DMS53 treated with DMSO at 0.1 percent for 48 hours (cell line): ENCODE measurements around the gene PTPA.
"Not testable (repeated sequence)": the region's sequence is repeated elsewhere in the genome, so short reads cannot be mapped to it uniquely, and the experiment has no call there.

ENCODE experiments used
- DNase-seq: peaks from one replicate; lab custom pipeline; 2025; ENCODE audit not compliant: unreplicated experiment; lab: John Stamatoyannopoulos, UW

The PTPA gene

DNA sequence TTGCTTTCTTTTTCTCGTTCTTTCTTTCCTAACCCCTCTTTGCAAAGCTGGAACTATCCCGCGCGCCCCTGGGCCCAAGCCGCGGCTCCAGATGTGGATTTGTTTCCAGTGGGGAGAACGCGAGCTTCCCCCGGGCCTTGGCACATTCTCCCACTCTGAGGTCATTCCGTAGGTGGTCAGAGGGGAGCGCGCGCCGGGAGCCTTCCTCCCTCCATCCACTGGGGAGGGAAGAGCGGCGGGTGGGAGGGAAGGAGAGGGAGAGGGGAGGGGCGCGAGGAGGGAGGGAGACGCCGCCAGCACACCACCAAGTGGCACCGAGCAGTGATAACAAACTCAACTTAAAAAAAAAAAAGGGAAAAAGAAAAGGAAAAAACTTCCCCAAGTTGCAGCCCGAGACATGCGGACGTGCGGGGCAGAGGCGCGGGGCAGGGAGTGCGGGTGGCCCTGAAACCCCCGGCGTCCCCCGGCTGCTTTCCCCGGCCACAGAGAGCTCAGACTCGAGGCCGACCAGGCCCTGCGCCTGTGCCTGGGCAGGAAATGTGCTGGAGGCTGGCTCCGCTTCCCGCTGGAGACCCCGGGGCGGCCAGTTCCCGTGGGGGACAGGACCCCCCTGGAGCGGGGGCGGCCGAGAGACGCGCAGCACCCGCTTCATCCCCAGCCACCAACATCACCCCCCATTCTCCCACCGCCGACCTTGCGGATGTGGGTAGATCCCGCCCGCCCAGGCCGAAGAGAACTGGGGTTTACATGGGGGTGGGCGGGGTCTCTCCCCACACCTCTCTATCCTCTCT is 63.7 kb downstream of the PTPA start:
- peak; percentile 55 for DNase-seq

DNA sequence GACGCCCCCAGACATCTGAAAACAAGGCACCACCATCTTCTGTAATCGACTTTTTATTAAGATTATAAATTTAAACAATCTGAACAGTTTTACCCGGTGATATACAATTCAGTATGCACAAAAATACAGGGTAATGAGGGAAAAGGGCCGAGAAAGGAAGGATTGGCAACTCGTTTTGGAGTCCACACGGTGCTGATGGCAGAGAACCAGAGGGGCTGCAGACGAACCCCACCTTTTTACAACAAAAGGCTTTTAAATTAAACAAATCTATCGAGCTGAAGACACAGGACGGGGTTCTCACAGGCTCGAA is 64.3 kb downstream of the PTPA start:
- no peak for DNase-seq

DNA sequence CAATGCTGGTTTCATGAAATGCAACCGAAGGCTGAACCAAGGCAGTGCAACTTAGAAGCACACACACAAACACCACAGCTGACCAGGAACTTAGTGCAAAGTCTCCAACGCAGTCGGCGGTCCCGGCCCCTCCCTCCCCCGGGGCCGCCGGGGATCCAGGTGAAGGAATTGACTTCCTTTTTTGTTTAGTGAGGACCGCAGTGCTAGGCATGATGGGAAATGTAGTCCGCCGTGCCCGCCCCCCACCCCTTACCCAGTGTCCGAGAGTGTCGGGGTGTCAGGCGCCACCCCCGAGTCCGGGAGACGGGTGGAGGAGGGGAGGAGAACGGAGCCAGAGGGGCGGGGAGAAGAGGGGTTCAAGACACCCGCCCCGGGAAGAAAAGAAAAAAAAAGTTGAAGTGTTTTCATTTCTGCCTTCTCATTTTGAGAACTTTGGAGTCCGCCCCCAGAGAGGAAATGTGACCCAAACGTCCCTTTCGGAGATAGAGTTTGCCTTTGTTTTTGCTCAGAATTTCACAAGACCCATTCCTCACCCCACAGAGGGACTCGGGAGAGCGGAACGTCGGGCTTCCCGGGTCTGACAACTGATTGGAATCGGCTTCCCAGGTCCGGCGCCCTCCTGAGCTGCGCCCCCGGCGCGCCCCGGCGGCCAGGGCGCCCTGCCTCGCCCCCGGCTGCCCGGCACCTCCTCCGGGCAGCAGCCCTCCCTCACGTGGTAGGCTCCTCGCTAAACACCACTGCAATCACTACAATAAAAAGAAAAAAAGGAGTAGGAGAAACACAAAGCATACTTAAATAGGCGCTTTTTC is 64.8 kb downstream of the PTPA start:
- peak; percentile 84 for DNase-seq

DNA sequence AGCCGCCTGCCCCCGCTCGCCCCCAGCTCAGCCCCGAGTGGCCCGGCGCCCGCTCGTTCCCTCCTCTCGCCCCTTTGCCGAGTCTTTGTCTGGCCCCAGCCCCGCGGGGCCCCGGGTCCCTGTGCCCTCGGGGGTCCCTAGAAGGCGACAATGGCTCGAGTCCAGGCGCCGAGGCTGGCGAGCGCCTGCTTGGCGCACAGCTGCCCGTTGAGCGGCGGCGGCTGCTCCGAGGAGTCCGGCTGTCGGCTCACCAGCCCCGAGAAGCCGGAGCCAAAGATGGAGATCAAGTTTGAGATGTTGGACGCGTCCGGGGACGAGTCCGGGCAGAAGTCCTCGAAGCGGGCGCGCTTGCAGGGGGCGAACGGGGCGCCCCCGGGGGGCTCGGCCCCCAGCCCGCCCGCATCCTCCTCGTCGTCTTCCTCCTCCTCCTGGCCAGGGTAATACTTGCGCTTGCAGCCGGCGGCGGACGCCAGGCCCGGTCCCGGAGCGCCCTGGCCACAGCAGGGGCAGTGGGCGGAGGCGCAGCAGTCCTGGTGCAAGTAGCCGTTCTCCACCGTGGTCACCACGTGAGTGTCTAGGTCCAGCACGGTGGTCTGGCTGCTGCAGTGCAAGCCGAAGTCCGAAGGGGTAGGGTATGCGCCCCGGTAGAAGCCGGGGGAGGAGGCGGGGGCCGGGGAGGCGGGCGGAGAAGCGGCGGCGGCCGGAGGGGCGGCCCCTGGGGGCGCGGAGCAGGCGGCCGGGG is 65.7 kb downstream of the PTPA start:
- DNase-seq = peak; percentile 22

DNA sequence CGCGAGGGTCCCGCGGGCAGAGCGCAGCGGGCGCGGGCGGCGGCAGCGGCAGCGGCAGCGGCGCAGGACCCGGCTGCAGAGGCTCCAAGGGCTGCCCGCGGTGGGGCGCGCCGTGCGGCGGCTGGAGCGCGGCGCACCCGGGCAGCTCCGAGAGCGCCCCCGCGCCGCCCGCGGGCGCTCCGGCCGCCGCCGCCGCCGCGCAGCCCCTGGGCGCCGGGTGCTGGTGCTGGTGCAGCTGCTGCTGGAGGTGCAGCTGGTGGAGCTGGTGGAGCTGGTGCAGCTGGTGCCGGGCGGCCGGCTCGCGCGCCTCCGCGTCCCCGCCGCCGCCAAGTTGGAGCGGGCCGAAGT is 66.2 kb downstream of the PTPA start:
- DNase-seq = no peak

DNA sequence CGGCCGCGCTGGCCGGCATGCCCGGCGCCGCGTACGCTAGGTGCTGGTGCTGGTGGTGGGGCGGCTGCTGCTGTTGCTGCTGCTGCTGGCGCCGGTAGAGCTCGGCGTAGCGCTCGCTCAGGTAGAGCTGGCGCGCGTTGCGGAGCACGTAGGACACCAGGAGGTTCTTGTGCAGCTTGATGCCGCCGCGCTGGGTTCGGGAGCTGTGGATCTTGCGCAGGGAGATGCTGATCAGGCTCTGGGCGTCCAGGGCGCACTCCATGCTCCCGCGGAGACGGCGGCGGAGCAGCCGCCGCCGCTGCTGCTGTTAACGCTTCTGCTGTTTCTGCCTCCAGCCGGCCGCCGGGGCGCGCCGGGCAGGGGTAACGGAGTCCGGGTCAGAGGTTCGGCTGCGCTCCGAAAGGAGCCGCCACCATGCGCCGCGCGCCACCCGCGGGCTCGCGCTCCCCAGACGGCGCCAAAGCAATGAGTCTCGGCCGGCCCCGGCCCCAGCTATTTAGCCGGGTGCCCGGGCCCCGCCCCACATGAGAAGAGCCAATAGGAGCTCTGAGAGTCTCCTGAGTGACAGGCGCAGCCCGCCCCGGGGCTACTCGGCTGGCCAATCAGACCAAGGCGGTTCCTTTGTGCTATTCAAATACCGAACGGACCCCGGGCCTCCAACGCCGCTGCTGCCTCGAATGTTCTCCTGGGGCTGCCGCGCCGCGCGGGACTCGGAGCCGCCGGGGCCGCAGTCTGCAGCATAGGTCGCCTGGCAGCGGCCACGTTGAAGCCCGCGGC is 66.8 kb downstream of the PTPA start, which contains the start of gene IER5L:
IER5L (minus strand) TSS at position 471 of the 777 bp plus-strand sequence; CDS start at position 262, 209 bp downstream.
- DNase-seq = peak; percentile 93

DNA sequence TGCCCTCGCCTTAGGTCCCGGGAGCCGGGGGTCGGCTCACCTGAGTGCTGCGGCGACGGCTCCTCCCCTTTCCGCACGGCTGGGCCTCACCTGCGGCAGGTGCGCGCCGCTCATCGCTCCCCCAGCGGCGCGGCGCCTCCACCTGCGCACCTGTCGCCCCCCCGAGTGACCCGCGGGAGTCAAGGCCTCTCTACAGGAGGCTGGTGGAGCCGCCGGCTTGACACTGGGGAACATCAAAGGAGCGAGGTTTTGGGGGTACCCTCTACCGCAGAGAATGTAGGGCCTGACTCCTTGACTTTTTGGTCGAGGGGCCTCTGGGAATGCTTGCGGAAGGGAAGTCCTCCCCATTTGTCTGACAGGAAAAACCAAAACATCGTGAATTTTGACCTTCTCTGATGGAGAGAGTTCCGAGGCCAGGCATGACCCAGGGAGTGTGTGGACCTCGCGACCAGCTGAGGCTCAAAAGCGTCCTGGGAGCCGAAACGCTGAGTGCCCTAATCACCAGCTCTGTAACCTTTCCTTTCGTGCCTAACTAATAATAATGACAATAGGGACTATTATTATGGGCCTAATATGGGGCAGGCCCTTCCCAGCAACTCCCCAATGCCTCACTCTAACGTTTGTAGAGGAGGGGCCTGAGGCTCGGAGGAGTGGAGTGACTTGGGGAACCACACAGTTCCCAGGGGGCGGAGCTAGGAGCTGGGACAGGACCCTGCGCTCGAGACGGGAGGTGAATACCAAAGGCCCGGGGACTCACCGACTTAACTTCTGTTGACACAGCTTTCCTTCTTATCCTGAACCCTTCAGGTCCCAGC is 67.6 kb downstream of the PTPA start:
- peak; percentile 59 for DNase-seq

DNA sequence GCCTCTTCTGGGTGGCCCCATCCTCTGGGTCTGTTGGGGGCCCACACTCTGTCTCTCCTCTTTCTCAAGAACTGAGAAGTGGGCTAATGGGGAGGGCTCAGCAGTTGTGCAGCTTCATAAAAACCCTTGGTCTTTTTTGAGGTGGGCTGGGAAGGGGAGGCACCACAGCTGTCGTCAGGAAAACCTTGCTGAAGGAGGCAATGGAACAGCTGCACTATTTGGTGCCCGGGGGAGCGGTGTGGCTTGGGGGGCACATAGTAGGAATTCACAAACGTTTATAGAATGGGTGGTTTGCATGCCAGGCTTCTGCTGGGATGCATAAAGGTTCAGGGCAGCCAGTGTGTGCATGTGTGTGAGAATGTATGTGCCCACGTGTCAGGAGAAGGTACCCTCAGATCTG is 70.0 kb downstream of the PTPA start:
- no peak for DNase-seq

DNA sequence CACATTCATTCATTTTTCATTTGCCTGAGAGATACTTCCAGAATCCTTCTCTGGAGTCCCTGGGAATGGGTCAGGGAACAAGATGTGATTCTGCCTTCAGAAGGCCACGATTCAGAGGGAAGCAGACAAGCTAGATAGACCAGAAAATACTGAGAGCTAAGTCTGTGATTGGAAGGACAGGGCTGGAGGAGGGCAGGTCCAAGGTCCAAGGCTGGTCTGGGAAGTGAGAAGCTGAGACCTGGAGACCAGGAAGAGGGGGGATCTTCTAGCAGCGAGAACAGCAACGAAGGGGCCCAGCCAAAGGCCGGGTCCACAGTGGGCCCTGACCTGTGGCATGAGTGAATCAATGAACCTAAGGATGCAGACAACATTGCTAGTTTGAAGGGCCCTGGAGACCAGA is 70.9 kb downstream of the PTPA start:
- DNase-seq = no peak

DNA sequence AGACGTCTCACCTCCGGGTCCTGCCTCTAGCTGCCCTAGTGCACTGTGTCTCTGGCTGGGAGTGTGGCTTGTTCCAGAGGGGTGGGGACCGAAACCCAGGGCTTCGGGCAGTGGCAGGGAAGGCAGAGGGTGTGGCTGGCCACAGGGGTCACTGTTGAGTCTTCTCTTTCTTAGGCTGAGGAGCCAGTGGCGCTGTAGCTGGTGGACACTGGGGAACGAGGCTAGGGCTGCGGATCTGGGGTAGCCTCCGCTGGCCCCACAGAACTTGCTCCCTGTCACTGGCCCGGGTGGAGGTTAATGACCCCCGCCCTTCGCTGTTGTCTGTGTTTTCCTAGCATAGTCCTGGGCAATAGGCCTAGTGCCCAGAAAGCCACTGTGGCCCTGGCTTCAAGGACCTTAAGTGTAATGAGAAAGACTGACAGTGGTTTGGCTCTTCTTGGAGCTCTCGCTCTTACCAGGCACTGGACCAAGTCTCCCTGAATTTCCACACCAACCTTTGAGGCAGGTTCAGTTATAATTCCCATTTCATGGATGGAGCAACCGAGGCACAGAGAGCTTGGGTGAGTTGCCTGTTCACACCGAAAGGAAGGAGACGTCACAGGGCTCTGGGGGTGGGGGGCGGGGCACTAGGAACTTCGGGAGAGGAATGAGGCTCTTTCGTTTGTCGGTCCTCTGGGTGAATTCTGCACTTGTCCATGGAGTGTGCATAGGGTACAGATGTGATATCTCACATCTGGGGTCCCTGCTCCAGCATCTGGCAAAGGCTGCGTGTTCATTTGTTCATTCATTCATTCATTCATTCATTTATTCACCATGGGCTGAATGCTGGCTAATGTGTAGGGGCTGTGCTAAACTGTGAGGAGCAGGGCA is 71.6 kb downstream of the PTPA start:
- DNase-seq = no peak

DNA sequence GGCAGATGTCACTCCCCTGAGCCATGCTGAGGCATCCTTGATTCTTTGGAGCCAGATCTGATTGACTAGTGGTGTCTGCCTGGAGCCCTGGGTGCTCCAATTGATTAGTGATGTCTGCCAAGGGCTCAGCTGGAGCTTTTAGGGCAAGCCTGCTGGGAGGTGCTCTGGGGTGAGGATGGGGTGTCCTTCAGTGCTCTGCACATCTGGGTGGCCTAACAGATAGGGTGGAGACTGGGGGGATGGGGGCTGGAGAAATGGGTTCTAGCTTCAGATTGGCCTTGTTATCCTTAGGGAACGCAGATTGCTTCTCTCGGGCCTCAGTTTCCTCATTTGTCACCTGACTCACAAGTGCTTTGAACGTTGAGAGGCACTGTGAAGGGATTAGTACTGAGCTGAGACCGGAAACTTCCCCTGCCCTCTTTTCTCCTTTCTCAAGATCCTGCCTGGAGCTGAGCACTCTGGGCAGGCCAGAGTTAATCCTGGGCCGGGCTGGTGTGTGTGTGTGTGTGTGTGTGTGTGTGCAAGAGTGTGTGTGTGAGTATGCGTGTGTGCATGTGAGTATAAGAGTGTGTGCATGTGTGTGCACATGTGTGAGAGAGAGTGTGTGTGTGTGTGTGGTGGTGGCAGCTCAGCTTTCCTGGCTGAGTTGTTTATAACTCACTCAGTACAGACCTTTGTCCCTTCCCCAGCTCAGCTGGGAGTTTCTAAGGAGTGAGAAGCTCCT is 72.4 kb downstream of the PTPA start:
- no peak for DNase-seq

DNA sequence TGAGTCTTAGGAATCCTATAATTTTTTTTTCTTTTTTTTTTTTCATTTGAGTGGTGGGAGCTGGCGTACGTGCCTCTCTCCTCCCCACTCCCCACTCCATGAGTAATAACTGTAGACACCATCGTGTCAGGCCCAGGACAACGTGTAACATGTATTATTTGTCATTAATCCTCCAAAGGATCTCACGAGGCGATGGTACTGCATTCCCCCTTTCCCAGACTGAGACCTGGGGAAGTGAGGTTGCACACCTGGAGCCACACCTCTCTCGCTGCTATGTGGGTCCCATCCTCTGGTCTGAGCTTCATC is 73.0 kb downstream of the PTPA start:
- DNase-seq = no peak

DNA sequence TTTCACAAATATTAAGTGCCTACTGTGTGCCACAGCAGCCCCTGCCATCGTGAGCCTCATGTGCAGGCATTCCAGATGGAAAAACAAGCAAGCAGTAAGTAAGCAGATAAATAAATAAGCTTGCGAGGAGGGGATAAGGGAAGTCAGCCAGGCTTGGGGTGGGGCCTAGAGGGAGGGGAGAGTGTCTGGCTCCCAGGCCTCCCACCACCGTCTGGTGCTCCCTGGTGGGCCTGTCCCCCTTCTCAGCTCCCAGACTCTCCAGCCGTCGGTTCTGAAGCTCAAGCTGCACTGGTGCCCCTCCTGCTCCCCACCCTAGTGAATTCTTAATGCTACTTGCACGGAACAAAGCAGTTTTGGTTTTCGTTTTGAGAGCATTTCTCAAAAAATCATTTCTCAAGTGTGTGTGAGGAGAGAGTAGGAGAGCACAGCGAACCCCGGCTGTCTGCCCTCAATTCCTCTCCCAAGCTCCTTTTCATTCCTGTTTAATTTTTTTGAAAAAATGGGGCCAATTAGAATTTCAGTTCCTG is 73.4 kb downstream of the PTPA start:
- no peak for DNase-seq

DNA sequence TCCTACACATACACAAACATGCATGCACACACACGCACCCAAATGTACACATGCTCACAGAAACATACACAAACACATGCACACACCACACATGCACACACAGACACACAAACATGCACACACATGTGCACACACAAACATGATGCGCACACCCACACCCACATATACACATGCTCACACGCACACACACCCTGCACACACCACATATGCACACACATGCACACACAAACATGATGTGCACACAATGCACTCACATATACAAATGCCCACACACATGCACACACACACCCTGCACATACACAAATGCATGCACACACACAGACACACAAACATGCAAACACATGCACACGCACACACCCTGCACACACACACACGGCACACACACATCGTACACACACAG is 74.2 kb downstream of the PTPA start:
- DNase-seq = no peak

DNA sequence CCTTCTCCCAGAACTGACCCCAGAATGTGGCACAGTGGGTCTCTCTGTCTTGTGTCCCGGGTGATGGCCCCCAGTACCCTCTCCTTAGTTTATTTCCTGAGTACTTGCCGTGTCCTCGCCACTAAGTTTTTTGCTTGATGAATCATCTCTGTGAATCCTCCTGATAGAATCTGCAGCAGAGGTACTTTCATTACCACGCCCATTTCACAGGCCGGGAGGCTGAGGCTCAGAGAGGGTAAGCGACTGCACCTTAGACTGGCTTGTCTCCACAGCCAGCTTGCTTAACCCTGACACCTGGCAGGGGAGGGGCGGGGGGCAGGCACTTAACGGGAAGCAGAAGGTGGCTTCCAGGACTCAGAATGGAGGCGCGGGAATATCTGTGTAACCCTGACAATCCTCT is 74.8 kb downstream of the PTPA start:
- no peak for DNase-seq

DNA sequence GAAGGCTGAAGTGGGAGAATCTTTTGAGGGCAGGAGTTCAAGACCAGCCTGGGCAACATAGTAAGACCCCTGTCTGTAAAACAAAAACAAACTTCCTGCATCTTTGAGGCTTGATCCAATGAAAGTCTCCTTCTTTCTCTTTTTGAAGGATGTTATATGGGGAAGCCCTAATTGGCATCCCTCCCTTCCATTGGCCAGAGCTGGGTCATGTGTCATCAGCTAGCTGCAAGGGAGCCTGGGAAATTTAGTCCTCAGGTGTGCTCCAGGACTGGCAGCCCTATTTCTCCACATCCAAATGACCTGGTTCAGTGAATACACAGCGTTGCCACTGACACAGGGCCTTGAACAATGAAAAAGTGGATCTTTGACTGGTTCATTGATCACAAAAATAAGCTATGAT is 75.8 kb downstream of the PTPA start:
- no peak for DNase-seq

DNA sequence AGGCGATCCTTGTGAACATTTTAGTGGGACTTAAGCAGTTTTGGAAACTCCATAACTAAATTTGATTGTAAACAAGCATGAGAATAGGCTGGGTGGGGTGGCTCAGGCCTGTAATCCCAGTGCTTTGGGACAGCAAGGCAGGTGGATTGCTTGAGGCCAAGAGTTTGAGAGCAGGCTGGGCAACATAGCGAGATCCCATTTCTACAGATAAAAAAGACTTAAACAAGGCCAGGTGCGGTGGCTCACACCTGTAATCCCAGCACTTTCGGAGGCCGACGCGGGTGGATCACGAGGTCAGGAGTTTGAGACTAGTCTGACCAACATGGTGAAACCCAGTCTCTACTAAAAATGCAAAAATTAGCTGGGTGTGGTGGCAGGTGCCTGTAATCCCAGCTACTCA is 78.8 kb downstream of the PTPA start:
- not testable (repeated sequence) for DNase-seq

DNA sequence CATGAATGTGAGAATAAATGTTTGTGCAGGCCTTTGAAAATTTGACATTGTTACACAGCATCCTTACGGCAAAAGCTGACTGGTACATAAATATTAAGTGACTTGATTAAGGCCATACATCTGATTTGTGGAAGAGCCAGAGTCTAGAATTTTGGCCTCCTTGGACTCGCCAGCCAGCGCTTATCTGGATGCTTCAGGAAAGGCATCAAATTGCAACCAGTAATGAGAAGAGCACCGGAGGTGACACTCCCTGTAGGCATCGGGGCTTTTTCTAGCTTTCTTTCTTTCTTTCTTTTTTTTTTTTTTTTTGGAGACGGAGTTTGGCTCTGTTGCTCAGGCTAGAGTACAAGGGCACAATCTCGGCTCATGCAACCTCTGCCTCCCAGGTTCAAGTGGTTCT is 80.0 kb downstream of the PTPA start:
- no peak for DNase-seq

DNA sequence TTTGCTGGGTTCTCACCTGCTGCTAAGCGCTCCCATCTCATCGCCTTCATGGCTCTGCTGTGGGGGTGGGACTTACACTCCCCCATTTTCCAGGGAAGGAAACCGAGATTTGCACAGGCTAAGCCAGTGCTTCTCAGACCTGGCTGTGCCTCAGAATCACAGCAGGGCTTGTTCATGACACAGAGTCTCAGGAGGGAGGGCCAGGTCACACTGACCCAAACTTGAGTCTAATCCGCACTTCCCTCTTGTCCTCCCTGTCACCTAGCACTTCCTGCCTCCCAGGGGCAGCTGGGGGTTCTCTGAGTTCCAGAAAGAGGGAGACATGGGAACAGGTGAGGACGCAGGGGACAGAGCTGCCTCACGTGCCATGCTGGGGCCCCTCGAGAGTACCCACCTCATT is 82.4 kb downstream of the PTPA start:
- DNase-seq = no peak
